Measurements from ENCODE around the gene SPON1.
A peak's percentile ranks its signal among the peaks of the same experiment; 100 is the strongest.

The SPON1 gene

GRCh38 chr11:13952221-13952620 is 10.3 kb upstream of the SPON1 start:
- H3K27me3 ChIP-seq (ENCODE audit: insufficient read depth, low read length, poor library complexity) = peaks cover 19% of the 10 kb centered on the region
- H3K27ac ChIP-seq (ENCODE audit: low read length) = no peak overlapping the region
- H2AFZ ChIP-seq (ENCODE audit: low read depth, low read length) = no peak overlapping the region
- H3K79me2 ChIP-seq (ENCODE audit: insufficient read depth, low read length) = no peaks in the 10 kb centered on the region
- ATAC-seq (ENCODE audit: insufficient read depth, low read depth) (no peak), DNase-seq (no peak)
- no peaks in the 10 kb centered on the region for H4K20me1 ChIP-seq (ENCODE audit: insufficient read depth, low read length)
- H3K36me3 ChIP-seq (ENCODE audit: insufficient read depth, low read length) = no peaks in the 10 kb centered on the region
- TF ChIP-seq EZH2 (IDR thresholded peaks at IDR 0.05; ENCODE audit: borderline replicate concordance, low read depth, low read length, severe bottlenecking) = no peak
- TF ChIP-seq, protein P1, sequence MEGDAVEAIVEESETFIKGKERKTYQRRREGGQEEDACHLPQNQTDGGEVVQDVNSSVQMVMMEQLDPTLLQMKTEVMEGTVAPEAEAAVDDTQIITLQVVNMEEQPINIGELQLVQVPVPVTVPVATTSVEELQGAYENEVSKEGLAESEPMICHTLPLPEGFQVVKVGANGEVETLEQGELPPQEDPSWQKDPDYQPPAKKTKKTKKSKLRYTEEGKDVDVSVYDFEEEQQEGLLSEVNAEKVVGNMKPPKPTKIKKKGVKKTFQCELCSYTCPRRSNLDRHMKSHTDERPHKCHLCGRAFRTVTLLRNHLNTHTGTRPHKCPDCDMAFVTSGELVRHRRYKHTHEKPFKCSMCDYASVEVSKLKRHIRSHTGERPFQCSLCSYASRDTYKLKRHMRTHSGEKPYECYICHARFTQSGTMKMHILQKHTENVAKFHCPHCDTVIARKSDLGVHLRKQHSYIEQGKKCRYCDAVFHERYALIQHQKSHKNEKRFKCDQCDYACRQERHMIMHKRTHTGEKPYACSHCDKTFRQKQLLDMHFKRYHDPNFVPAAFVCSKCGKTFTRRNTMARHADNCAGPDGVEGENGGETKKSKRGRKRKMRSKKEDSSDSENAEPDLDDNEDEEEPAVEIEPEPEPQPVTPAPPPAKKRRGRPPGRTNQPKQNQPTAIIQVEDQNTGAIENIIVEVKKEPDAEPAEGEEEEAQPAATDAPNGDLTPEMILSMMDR (IDR thresholded peaks at IDR 0.05; ENCODE audit: borderline replicate concordance, extremely low read depth, low read length, poor library complexity, severe bottlenecking) = no peak
- H3K4me3 ChIP-seq (ENCODE audit: low read depth in 1 of 2, low read length in 2 of 2) = no peak overlapping the region
- no peaks in the 10 kb centered on the region for H3K9me3 ChIP-seq (ENCODE audit: insufficient read depth, low read length, severe bottlenecking)
- no peaks in the 10 kb centered on the region for H3K4me1 ChIP-seq (ENCODE audit: insufficient read depth, low read length)
- H3K4me2 ChIP-seq (ENCODE audit: insufficient read depth, low read length) = no peak overlapping the region
- H3K9ac ChIP-seq (ENCODE audit: low read depth, low read length) = no peak overlapping the region

DNA sequence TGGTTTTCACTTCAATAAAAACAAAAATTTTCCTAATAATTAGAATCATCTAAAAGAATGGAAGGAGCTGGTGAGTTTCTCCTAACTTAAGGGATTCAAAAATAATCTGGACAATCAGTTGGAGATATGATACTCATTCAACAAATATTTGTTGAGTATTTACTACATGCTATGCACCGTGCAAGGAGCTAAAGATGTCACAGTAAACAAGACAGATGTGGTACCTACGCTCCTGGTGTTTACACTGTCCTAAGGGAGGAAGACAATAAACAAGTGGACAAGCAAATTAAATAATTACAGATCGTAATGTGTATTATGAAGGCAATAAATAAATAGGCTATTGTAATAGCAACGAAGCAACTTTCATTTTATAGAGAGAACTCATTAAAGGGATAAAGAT is 9.9 kb upstream of the SPON1 start:
- Histone ChIP-seq H3K27me3 (ENCODE audit: insufficient read depth, low read length, poor library complexity) (peaks cover 23% of the 10 kb centered on the region), H2AFZ (ENCODE audit: low read depth, low read length) (no peak overlapping the region), H3K4me2 (ENCODE audit: insufficient read depth, low read length) (no peak overlapping the region), H3K27ac (ENCODE audit: low read length) (no peak overlapping the region), H3K79me2 (ENCODE audit: insufficient read depth, low read length) (no peaks in the 10 kb centered on the region), H3K9me3 (ENCODE audit: insufficient read depth, low read length, severe bottlenecking) (no peaks in the 10 kb centered on the region), H4K20me1 (ENCODE audit: insufficient read depth, low read length) (no peaks in the 10 kb centered on the region), H3K9ac (ENCODE audit: low read depth, low read length) (no peak overlapping the region), H3K4me3 (ENCODE audit: low read depth in 1 of 2, low read length in 2 of 2) (no peak overlapping the region), H3K4me1 (ENCODE audit: insufficient read depth, low read length) (no peaks in the 10 kb centered on the region), H3K36me3 (ENCODE audit: insufficient read depth, low read length) (no peaks in the 10 kb centered on the region)
- DNase-seq (no peak), ATAC-seq (ENCODE audit: insufficient read depth, low read depth) (no peak)
- TF ChIP-seq, protein P1 (IDR thresholded peaks at IDR 0.05; ENCODE audit: borderline replicate concordance, extremely low read depth, low read length, poor library complexity, severe bottlenecking) = no peak
- no peak for TF ChIP-seq EZH2 (IDR thresholded peaks at IDR 0.05; ENCODE audit: borderline replicate concordance, low read depth, low read length, severe bottlenecking)

DNA sequence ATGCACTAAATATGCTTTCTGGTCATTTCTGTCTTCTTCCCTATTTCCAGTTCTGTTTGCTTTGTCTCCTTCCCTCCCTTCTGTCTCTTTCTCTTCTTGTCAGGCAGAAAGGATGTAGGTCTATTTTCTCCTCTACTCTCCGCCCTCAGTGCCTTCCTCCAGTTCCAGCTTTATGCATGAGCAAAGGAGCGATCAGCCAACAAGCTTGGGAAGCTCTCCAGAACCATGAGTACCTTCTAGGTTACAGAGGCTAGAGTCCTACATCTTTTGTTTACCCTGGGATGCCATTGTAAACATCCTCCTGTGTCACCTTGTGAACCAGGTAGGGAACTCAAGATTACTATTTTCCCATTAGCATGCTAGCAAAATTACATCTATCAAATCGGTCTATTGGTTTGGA is 7.9 kb upstream of the SPON1 start:
- Histone ChIP-seq H3K27me3 (ENCODE audit: insufficient read depth, low read length, poor library complexity) (peaks cover 37% of the 10 kb centered on the region), H3K9ac (ENCODE audit: low read depth, low read length) (no peak overlapping the region), H3K9me3 (ENCODE audit: insufficient read depth, low read length, severe bottlenecking) (no peaks in the 10 kb centered on the region), H3K27ac (ENCODE audit: low read length) (no peak overlapping the region), H2AFZ (ENCODE audit: low read depth, low read length) (no peak overlapping the region), H3K36me3 (ENCODE audit: insufficient read depth, low read length) (no peaks in the 10 kb centered on the region), H3K4me1 (ENCODE audit: insufficient read depth, low read length) (no peaks in the 10 kb centered on the region), H3K4me3 (ENCODE audit: low read depth in 1 of 2, low read length in 2 of 2) (no peak overlapping the region), H3K4me2 (ENCODE audit: insufficient read depth, low read length) (no peak overlapping the region), H3K79me2 (ENCODE audit: insufficient read depth, low read length) (no peaks in the 10 kb centered on the region), H4K20me1 (ENCODE audit: insufficient read depth, low read length) (no peaks in the 10 kb centered on the region)
- TF ChIP-seq EZH2 (IDR thresholded peaks at IDR 0.05; ENCODE audit: borderline replicate concordance, low read depth, low read length, severe bottlenecking) = no peak
- TF ChIP-seq, protein P1 (IDR thresholded peaks at IDR 0.05; ENCODE audit: borderline replicate concordance, extremely low read depth, low read length, poor library complexity, severe bottlenecking) = no peak
- DNase-seq = no peak
- ATAC-seq (ENCODE audit: insufficient read depth, low read depth) = no peak

DNA sequence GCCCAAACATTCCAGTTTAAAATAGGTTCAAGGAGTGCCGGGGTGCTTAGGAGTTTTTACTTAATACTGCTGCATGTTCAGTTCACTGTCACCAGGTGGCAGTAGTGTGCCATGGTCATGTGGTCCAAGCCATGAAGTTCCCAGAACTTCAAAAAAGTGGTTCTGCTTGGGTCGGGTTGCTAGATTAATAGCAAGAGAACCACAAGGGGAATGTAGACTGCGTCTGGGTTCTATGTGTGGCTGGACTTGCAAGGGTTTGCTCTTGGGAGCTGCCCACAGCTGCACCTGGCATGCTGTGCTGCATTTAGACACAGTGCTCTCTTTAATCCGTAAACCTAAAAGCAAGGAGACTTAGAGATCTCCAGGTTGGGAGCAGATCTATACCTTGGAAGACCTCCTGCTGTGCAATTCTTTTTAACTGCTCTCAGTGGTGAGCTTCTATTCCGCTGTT is 6.5 kb upstream of the SPON1 start:
- Histone ChIP-seq H3K9me3 (ENCODE audit: insufficient read depth, low read length, severe bottlenecking) (no peaks in the 10 kb centered on the region), H3K27me3 (ENCODE audit: insufficient read depth, low read length, poor library complexity) (peaks cover 44% of the 10 kb centered on the region), H3K4me3 (ENCODE audit: low read depth in 1 of 2, low read length in 2 of 2) (no peak overlapping the region), H3K79me2 (ENCODE audit: insufficient read depth, low read length) (no peaks in the 10 kb centered on the region), H2AFZ (ENCODE audit: low read depth, low read length) (no peak overlapping the region), H3K9ac (ENCODE audit: low read depth, low read length) (no peak overlapping the region), H4K20me1 (ENCODE audit: insufficient read depth, low read length) (no peaks in the 10 kb centered on the region), H3K4me1 (ENCODE audit: insufficient read depth, low read length) (no peaks in the 10 kb centered on the region), H3K36me3 (ENCODE audit: insufficient read depth, low read length) (no peaks in the 10 kb centered on the region), H3K27ac (ENCODE audit: low read length) (no peak overlapping the region), H3K4me2 (ENCODE audit: insufficient read depth, low read length) (no peak overlapping the region)
- DNase-seq = peak; percentile 48
- peak; percentile 32 for TF ChIP-seq EZH2 (IDR thresholded peaks at IDR 0.05; ENCODE audit: borderline replicate concordance, low read depth, low read length, severe bottlenecking)
- TF ChIP-seq, protein P1 (IDR thresholded peaks at IDR 0.05; ENCODE audit: borderline replicate concordance, extremely low read depth, low read length, poor library complexity, severe bottlenecking) = peak; percentile 84
- peak; percentile 73 for ATAC-seq (ENCODE audit: insufficient read depth, low read depth)
